GOT3 (cell line): ENCODE measurements around the gene MYL5.
"Not testable (repeated sequence)": the region's sequence is repeated elsewhere in the genome, so short reads cannot be mapped to it uniquely, and the experiment has no call there.

ENCODE experiments used
- DNase-seq: peaks from one replicate; lab custom pipeline; 2025; ENCODE audit warnings: mixed read lengths; lab: John Stamatoyannopoulos, UW

MYL5 gene, protein sequence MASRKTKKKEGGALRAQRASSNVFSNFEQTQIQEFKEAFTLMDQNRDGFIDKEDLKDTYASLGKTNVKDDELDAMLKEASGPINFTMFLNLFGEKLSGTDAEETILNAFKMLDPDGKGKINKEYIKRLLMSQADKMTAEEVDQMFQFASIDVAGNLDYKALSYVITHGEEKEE

GRCh38 chr4:674172-675035 lies at the start of gene MYL5, which contains the start of gene ATP5ME:
Gene MYL5, plus strand, starts transcription at chr4:674542. Its CDS starts 3,485 bp downstream, at chr4:678027.
Gene ATP5ME, minus strand, starts transcription at chr4:674276. Its CDS starts 29 bp downstream, at chr4:674247.
- peak; percentile 96 for DNase-seq

DNA sequence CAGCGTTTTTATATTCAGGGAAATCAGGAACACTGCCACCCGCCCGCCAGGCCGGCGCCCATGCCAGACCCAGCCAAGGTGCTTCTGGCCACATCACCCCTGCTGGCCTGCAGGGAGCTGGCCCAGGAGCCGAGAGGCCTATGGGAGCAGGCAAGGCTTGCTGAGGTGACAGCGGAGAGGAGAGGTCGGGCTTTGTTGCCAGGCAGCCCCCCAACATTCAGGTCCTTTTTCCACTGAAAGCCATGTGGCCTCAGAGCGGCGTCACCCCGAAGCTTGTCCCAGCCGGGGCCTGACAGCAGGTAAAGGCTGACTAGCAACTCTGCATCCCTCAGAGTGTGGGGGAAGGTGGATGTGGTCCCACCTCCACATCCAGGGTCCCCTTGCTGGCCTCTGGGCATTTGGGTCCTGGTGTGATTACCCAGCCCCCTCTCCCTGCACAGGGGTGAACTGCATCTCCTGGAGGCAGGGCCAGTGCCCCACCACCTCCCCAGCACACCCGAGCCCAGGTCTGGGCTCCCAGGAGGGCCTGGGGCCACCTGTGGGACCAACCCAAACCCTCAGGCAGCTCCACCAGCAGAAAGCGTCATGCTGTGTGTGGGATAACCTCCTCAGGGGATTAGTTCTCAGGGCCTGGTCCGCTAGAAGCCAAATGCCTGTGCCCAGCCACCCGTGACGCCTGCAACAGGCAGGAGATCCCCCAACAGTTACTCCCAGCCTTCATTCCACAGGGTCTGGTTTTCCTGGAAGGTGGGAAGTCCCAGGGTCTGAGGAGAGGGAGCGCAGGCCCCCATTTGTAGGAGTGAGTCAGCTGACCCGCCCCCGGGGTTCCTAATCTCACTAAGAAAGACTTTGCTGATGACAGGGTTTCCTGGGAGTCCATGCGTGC lies 49.4 kb upstream of the MYL5 start, which contains the start of gene PDE6B:
Gene PDE6B (plus strand): TSS at position 869 of the 886 bp plus-strand sequence. CDS start 54 bp downstream, outside the sequence.
- DNase-seq = no peak

- DNase-seq = no peak
These were observed 48.6 kb upstream of the MYL5 start for GRCh38 chr4:625631-626161.

DNA sequence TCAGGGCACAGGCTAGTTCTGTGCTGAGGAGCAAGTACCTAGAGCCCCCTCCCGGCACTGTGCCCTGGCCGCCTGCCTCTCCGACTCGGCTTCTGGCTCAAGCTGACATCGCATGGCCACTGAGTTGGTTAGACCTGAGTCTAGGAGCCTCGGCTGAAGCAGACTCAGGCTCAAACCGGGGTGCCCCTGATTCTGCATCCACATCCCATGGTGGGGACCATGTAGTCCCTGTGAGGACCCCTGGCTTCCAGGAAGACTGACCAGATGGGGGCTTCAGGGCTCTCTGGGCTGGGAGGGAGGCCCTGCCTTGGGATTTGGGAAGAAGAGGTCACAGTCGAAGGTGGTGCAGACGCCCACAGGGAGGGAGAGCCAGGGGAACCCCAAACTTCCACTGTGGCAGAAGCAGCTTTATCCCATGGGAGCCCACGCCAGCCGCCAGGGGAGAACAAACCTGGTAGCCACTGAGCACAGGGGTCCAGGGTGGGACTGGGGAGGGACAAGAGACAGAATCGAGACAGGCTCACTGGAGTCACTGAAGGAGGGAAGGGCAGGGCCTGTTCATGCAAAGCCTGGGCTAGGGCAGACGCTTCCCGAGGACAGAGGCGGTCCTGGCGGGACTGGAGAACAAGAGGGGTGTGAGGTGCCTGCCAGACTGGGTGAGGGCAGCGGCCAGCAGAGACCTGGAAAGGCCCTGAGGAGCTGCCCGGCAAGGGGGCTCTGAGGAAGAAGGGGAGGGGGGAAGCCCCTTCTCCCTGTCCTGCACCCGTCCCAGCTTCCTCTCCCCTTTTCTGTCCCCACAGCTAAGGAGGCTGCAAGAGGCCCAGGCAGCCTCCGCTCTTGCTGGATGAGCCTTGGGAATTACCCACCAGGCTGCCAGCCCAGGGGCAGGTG lies 47.9 kb upstream of the MYL5 start:
- no peak for DNase-seq

DNA sequence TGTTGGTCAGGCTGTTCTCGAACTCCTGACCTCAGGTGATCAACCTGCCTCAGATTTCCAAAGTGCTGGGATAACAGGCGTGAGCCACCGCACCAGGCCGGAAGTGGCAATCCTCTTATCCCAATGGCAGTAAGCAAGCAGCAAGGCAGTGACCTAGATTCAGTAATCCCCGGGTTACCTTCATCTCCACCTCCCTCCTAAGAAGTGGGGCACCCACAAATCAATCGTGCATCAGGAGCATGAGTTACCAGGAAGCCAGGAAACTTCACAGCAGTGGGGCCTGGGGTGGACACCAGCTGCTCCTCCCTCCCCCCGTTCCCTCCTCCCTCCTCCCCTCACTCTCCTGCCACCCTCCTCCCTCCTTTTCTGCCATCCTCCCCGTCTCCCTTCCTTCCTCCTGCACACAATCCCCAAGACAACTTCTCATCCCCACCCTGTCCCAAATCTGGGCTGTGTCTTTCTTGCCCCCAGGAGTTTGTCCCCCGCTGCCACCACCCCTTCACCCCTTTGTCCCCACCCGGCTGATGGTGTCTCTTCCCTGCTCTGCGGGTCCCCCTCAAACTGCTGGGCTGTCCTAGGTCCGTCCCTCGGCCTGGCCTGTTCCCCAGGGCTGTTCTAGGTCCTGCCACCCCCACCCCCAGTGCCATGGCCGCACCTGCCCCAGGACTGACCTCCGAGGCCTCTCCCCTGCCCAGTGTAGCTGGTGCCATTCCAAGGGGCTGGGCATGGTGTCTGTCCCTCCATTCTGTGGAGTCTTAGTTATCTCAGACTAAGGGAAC lies 46.8 kb upstream of the MYL5 start:
- no peak for DNase-seq

- DNase-seq = no peak
These were observed 46.0 kb upstream of the MYL5 start for GRCh38 chr4:628311-628741.

DNA sequence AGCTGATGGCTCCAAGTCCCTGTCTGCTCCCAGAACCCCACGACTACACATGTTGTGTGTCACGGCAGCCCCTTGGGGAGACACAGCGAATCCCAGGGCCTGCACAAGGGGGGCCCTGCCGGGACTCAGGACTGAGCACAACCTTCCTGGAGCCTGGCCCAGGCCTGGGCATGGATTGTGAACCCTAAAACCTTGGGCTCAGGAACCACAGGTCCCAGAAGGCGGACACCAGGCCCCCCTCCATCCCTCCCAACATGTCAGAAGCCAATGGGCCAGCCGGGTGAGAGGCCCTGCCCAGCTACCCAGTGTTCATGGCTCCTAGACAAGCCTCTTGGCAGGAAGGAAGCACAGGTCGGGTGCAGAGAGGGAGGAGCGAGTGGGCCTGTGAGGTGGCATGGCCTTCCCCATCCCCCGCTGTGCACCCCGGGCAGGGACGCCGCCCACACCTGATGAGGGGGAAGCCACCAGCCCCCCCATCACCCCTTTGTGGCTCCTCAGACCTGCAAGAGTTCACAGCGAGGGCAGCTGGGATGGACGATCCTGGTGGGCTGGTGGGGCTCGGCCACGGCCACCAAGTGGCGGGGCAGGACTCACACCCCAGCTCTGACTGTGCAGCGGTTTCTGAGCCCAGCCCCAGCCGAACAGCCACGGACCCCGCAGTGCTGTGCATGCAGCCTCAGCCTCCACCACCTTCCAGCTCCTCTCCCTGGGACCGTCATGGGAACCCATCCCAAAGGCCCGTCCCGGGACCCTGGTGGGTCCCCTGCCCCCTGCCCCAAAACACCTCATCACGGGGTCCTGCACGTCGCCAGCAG lies 45.3 kb upstream of the MYL5 start:
- no peak for DNase-seq

DNA sequence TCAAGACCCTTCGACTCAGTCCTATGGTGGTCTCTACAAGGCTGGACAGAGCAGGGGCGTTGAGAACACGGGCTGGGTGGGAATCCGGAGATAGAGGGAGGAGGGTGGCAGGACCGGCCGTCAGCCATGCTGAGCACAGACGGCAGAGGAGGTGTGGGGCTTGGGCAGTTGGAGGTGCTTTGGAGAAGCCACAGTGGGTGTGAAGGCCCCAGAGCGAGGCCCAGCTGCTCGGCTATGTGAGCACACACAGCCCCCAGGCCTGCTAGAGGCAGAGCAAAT lies 44.8 kb upstream of the MYL5 start:
- no peak for DNase-seq

DNA sequence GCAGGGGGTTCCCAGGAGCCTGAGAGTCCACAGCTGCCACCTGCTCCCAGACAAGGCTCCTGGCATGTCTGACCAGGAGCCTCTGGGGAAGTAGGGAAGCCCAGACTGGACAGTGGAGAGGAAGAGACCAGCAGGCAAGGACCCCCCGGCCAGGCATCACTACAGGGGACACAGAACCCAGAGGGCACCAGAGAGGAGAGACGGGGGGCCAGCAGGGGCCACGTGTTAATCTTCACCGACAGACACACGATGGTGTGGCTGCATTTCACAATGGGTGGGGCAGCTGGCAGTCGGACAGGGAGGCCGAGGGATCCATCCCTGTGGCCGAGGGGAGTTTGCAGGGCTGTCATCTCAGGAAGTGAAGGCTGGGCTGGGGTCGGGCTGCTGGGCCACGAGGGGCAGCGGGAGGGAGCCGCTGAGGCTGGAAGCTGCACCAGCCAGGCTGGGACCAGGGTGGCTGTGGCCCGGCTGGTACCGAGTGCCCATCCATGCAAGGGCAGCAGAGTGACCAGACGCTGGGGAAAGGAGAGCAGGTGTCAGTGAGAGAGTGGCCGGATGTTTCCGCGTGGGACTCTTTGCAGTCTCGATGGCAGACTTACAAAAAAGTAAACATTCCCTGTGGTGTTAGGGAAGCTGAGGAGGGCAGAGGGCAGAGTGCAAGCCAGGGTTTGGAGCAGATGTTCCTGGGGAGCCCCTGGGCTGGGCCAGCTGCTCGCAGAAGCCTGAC lies 44.3 kb upstream of the MYL5 start:
- no peak for DNase-seq

GRCh38 chr4:630656-631055 lies 43.7 kb upstream of the MYL5 start:
- DNase-seq = no peak

GRCh38 chr4:632196-632790 lies 42.0 kb upstream of the MYL5 start:
- DNase-seq = no peak

DNA sequence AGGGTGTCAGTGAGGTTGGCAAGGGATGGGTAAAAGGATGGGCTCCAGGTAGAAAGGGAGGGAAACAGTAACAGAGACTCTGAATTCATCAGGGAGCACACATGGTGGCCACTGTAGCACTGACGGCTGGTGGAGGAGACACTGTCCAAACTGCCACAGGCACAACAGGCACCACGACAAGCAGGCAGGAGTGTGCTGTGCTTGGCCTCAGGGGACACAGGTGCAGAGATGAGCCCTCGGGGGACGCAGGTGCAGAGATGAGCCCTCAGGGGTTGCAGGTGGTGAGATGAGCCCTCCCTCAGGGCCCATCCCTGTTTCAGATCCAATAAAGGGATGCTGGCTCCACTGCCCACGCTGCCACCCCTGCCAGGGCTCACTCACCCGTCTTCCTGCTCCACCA lies 41.4 kb upstream of the MYL5 start:
- DNase-seq = no peak

DNA sequence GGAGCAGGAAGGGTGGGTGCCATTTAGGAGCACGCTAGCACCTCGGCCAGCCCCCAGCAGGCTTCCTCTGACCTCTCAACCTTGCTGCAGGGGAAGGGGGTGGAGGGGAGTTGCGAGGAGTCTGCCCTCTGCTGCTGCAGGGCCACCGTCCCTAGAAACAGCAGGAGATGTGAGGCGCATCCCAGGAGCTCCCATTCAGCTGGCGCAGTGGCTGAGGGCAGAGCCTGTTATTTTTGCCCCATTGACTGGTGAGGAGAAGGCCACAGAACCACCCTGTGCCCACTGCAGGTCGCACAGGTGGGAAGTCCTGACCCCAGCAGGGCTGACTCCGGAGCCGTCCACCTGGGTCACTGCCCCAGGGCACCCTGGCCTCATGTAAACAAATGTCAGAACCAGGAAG lies 40.9 kb upstream of the MYL5 start:
- DNase-seq = no peak

DNA sequence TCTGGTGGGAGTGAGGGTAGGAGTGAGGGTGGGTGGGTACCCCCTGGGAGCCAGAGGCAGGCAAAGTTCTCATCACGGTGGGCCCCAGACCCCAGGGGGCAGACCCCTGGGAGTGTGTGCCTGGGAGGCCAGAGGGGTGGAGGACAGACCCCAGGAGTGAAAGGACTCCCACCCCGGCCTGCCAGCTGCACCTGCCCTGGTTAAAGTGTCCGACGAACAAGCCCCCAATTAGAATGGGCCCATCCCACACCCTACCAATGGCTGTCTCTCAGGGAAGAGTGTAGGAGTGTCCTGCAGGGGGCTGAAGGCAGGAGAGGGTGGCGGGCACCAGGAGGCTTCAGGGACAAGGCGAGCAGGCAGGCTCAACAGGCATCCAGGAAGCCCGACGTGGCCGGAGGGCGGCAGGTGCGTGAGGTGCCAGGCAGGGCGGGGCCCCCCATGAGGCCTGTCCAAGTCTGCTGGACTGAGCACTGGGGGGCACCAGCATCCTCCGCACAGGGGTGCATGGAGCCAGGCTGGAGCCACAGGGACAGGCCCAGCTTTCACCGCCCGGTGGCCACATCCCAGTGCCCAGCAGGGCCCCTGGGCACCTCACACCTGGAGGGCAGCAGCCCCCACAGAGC lies 40.3 kb upstream of the MYL5 start:
- no peak for DNase-seq

- no peak for DNase-seq
These were observed 39.8 kb upstream of the MYL5 start for GRCh38 chr4:634599-634985.

DNA sequence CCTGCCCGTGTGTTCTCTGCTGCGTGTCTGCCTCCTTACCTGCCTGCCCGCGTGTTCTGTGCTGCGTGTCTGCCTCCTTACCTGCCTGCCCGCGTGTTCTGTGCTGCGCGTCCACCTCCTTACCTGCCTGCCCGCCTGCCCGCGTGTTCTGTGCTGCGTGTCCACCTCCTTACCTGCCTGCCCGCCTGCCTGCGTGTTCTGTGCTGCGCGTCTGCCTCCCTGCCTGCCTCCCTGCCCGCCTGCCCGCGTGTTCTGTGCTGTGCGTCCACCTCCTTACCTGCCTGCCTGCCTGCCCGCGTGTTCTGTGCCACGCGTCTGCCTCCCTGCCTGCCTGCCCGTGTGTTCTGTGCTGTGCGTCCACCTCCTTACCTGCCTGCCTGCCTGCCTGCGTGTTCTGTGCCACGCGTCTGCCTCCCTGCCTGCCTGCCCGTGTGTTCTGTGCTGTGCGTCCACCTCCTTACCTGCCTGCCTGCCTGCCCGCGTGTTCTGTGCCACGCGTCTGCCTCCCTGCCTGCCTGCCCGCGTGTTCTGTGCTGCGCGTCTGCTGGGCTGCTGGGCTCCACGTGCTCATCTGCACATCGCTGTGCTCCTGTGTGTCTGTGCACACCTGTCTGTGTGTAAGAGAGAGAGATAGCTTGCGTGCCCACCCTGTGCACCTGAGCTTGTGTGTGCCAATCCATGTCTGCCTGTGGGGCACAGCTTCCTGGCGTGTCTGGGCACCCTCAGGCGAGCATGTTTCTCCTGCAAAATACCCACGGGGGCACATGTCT lies 39.1 kb upstream of the MYL5 start:
- not testable (repeated sequence) for DNase-seq
